Left forelimb (tissue), 1 donor: Measurements from ENCODE around the gene LSG1.
A peak's percentile ranks its signal among the peaks of the same experiment; 100 is the strongest.

ENCODE experiments used
- DNase-seq: peaks from one replicate; pipeline ENCODE4 v3.0.0-alpha.2; 2018; ENCODE audit warnings: low spot score

Gene LSG1

DNA sequence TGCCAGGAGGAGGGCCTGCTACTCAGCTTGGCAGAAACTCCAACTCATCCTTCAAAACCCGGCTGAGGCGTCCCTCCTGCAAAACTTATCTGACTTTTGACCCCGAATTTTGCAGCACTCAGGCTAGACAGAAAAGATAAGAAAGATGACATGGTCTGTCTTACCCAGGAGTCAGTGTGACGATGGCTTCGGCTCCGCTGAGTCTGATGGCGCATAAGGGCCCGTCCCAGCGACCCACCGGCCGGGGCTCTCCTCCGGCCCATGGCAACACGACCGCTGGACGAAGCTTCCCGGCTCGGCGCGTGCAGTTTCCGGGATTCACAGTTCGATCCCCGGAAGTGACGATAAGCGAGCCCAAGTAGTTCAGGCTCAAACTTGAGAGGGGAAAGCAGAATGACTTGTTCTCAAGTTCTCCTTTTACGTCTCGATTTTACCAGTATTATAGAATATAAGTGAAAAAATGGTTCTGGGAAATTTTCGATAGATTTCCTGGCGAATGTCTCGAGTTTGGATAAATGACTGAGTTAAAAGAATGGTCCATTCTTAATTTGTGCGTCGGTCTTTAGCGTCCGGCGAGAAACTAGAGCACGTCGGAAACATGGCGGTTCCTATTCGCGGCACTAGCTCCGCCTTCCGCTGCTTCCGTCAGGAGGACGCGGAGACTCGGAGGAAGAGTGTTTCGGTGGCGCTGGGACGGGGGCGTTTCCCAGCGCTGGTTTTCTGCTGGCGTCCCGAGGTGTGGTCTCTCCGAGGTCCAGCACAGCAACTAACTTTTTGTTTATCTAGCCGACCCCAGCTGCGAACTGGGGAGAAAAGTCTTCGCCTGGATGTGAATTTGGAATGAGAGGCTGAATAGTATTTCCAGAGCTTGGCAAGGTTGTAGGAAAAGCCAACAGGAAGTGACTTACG lies at the start of gene LSG1:
TSS of gene LSG1 (minus strand) at position 292 of the 909 bp plus-strand sequence. CDS start at position 263, 29 bp downstream.
- peak; percentile 94 for DNase-seq

DNA sequence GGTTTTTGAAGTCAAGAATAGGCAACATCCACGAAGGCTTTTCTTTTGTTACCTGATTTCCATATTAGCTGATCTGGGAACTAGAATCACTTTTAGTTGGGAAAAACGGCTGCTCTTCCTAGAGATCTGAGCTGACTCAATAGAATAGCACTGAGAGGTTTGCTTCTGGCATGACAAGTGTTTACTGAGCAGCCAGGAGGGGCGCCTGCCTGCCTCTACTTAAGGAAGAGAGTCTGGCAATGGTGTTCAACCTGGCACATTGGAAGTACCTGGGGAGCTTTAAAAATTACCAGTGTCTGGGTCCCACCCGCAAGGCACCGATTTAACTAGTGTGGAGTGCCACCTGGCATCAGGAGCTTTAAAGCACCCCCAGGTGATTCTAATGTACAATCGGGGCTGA lies 48.1 kb upstream of the LSG1 start:
- DNase-seq, result no peak

DNA sequence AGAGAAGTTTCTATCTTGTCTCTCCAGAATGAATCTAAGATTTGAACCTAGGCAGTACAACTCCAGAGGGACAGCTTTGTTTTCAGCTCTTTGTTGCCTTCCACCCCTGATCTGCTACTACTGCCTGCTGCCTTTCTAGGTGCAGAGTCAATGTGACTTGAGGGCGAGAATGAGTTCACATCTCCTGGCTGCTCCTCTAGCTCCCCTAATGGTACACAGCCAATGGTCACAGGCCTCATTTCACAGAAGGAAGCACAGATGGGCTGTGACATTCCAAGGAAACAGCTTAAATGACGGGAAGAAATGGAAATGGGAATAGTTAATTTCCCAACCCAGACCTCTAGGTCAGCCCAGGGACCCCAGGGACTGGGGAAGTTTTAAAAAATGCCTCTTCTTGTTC lies 46.1 kb upstream of the LSG1 start:
- no peak for DNase-seq

DNA sequence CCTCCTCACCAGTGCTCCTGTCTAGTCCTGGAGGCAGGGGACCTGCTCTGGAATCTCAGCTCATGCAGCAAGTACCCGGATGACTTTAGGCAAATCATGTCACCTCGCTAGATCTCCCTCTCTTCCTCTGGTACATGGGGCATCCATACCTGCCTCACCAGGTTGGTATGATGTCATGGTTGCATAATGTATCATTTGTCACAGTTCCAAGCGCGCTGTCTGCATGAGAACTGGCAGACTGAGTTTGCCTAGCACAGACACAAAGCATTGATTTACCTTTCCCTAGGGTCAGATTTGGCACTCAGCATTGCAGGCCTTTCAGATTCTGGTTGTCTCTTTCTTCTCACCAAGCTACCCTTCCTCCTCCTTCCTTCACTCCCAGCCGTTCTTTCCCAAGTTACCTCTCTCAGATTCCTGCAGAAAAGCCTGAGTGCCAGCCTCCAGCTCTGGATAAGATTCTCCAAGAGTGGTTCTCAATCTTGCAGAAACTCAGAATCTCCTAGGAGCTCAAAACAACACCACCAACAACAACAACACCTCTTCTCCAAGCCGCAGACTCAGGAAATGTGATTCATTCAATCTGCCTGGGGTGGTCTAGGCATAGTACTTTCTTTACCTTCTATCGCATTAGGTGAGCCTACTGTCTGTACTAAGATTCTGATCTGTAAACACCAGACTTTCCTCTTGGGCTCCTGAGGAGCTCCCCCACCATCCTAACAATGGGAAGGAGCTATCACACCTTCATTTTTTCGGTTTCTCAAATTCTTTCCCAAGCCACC lies 43.2 kb upstream of the LSG1 start:
- no peak for DNase-seq

DNA sequence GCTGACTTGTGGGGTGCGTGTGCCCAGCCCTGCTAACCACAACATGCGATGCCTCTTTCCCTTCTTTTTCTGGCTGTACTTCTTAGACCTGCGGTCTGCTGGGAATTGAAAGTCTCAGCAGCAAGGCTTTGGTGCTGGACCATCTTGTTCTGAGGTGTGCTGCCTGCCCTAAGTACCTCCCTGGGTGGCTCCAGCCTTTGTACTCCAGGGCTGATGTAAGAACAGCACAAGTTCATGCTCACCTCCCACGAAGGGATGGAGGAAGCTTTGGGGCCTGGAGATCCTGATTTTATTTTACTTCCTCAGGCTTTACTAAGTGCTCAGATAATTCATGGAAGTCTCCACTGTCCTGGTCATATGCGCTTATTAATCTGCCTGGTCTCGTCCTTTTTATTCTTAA lies 42.6 kb upstream of the LSG1 start:
- DNase-seq, result no peak

DNA sequence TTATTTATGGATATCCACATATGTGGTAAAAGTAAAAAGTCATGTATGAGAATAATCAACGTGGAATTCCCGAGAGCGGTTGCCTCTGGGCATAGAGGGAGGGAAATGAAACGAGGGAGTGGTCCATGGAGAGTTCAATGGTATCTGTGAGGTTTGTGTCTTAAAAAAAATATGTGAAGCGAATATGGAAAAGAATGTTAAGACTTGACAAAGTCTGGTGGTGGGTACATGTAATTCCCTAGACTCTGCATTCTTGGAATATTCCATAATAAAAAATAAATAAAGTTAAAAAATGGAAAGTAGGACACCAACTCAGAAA lies 42.1 kb upstream of the LSG1 start:
- DNase-seq, result no peak

DNA sequence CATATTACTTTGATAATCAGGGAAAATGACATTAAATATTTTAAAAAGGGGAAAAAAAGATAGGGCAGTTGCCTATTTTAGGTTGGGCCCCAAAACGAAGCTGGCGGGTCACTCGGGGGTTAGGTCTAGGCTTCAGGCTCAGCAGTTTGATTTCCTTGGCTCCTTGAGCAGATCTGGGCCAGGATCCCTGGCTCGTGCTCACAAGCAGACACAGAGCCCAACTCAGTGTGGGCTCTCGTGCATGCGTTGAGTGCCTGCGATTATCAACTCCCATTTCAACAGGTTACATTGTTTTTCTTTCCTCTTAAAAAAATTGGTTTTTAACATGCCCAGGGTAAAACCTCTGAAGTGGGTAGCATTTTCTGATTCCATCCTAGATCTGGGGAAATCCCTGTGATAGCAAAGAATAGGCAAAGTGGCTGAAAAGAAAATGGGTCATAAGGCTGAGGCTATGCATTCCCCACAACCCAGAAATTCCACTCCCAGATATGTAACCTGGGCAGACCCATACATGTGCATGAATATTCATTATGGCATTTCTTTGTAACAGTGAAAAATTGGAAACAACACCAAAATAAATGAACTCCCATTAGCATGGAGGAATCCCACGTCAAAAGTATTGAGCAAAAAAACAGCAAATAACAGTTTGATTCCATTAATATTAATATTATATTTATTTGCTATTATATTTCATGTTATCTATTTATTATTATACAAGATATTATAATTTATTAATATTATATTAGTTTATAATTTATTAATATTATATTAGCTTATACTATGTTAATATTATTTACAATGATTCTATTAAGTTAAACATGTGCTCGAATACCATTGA lies 41.5 kb upstream of the LSG1 start:
- no peak for DNase-seq

DNA sequence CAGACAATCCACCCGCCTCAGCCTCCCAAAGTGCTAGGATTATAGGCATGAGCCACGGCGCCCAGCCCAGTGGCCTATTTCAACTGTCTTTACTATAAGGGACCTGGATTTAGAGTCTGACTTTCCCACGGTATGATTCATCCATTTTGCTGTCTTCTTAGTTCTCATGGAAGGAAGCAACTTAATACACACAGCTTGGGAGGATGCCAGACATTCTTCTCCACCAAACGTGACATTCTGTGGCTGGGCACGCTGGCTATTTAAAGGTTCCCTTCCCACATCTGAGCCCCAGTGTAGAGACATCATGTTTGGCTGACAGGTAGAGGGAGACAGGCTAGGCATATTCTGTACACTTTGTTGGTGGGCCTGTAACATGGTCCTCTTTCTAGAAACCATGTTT lies 39.9 kb upstream of the LSG1 start:
- DNase-seq, result no peak

DNA sequence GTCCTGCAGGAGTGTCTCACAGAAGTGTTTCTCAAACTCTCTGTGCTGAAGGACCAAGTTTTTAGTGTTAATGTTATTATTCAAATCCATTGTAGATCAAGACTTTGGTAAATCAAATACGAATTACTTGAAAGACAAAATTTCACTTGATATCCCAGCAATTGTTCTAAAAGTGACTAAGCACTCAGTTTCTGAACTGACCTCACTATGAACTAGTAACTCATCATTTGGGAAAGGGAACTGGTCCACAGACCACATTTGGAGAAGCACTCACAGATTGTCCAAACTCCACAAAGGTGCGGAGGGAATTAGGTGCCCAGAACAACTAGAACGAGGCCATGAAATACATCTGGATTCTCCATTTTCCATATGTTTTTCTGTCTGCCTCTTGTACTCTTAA lies 39.3 kb upstream of the LSG1 start:
- DNase-seq, result no peak

DNA sequence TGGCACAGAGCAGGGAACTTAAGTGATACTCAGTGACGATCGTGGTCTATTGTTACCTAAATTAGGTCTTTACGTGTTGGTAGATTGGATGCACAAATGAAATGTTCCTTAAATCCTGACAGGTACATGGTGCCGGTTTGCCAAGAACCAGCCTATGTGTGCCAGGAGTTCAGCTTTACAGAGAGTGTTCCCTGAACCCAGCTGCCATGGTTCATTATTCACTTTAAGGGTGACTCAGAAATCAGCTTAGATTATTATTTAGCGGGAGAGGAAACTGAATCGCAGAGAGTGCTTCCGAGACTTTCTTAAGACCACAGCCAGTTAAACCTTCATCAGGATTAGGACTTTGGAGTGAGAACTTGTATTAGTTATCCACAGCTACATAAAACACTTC lies 35.2 kb upstream of the LSG1 start:
- no peak for DNase-seq

DNA sequence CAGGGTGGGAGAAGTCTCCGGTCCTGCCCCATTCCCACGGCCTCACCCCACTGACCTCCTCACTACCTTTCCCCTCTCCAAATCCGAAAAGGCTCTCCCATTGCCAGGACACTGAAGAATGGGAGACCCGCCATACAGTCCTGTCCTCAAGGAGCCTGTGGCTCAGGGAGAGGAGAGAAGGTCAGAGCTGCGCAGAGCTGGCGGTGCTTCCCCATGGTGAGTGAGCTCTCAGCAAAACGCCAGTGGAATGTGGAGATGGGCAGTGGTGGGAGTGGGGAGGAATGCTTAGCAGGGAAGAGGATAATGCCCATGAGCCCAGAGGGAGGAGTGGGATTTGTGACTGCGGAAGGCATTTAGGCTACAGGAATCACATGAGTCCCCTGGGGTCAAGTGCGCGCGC lies 33.8 kb upstream of the LSG1 start:
- DNase-seq, result no peak

DNA sequence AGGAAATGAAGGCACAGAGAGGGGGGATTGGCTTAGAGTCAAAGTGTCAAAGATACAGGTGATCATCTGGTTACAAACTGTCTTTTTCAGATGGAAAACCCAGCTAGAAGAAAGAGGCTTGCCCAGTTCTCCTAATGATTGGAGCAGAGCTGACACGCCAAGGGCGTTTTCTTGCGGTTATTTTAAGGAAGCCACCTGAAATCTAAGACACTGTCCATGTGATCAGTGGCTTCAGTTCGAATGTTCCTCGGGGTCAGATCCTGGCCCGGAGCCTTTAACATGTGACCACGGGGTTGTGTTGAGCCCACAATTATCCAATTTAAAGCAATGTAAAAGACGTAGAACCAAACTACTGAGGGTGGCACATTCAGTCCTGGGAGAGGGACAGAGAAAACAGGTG lies 33.2 kb upstream of the LSG1 start:
- DNase-seq, result no peak

DNA sequence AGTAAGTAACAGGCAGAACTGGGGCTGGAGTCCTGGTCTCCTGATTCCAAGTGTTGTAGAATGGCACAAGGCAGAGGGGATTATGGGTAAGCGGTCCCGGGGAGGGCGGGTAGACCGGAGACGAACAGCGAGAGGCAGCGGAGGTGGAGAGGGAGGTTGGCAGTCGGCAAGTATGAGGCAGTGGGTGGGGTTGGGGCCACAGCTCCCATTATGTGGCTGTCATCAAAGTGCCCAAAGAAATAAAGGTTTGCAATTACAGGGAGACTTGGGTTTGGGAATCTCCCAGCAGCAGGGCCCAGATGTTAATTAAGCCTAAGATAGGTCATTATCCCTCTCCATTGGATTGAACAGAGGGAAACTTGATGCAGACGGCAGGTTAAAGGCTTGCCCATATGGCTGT lies 30.6 kb upstream of the LSG1 start:
- no peak for DNase-seq

DNA sequence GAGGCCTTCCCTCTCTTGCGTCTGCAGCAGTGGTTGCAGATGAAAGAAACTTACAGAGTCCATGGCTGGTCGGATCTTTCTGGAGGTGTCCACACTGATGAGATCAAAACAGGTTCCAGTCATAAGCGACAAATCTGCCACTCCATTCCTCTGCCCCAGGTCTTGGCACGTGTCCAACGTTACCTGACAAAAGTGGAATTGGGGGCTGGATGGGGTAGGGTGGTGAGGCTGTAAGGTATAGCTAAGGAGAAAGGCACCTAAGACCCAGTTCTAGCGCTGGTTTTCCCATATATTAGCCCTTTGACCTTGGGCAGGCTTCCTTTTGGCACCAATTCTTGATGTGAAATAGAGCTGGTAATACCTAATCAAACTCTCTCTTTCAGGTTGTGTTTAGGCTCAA lies 24.7 kb upstream of the LSG1 start:
- DNase-seq, result no peak

DNA sequence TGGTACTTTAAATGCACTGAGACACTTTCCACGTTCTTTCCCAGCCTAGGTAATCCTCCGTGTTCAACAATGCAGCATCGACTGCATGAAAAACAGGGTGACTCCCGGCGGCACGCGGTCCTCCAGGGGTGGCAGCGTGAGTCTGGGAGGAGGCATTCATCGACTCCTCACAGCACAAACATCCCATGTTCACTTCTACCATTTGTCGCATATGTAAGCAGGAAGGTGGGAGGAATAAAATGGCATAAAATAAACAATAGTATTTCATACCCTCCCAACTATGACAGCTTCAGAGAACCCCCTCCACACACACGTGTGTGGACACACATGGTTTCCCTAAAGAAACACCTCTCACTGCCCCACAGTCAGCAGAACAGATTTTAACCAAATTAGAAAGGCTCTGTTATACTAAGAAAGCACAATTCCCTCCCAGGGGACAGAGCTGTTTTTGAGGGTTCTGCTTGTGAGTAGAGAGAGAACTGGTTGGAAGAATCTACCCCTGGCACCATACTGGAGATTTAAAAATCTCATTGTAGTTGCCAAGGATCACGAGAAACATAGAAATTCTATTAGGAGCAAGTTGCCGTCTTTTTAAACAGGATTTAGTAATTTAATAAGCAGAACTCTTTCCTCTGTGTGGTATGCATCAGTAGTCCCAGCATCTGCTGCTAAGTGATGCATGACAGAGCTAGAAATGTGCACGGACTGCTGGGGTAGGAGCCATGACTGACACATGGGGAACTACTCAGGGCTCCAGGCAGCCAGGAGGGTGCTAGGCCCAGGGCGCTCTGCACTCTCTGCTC lies 19.7 kb upstream of the LSG1 start:
- no peak for DNase-seq

DNA sequence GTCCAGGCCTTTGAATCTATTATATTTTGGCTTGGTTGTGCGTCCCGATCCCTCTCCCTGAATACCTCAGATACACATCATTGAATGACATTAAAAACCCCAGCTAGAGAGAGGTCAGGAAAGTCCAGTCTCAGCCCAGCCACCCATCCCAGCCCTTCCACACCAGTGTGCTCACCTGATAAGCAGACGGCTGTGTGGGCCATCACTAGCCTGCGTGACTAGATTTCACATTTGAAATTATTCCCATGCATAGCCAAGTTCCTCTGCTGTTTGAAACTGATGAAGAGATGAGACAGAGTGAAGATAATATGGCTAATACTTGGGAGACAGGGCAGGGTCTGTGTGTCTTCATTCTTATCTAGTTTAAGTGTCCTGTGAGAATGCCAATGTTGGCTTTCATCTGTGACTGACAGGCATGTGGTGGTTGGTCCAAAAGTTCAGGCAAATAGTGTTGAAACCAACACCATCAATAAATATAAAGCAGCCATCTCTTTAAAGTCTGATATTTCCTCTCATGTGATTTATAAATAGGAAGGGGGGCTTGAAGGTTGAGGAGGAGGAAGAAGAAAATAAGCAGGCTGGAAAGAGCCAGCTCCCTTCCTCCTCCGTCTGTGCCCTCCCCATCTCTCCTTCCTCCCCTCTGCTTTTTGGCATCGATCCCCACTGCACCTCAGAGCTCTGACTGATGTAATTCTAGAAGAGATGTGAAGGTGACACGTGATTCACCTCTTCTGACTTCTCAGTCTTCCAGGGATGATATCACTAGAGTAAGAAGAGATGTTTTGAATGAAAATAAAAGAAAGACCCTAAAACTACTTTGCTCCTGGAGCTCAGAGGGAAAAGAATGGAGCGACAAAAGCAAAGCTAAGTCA lies 18.7 kb upstream of the LSG1 start:
- DNase-seq, result no peak

DNA sequence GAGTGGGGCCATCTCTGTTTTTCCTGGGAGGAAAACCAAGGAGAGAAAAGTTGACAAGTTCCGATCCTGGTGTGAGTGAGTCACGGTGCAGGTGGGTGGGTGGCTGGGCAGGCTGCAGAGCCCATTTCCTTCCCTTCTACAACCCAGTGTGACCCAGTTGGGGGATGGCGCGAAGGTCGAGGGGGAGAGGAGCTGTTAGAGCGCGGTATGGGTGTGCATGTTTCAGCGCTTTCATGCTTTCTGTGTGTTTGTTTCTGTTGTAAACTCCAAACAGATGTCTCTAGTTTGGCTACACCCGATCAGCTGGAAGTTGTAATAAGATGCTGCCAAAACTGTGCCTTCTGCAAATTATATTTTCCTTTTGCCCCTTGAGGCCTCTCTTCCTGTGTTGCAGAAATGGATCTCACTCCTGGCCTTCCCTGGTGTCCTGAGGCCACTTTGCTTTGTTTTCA lies 17.5 kb upstream of the LSG1 start:
- no peak for DNase-seq

DNA sequence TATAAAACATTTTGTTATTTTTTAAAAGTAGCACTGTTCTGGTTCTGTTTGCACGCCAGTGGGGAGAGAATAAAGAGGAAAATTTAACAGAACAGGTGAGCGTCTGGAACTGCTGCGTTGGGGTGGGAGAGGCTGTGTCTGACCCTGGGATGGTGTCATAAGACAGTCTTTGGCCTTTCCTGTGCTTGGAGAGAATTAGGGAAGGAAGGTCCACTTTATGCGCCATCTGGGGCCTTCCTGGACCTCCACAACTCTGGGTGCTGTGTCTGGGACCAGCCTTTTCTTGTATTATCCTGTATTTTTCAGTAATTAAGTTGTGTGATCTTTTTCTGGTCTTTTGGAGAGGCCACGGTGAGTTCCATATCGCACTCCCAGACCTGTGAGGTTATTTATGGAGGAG lies 17.0 kb upstream of the LSG1 start:
- no peak for DNase-seq

DNA sequence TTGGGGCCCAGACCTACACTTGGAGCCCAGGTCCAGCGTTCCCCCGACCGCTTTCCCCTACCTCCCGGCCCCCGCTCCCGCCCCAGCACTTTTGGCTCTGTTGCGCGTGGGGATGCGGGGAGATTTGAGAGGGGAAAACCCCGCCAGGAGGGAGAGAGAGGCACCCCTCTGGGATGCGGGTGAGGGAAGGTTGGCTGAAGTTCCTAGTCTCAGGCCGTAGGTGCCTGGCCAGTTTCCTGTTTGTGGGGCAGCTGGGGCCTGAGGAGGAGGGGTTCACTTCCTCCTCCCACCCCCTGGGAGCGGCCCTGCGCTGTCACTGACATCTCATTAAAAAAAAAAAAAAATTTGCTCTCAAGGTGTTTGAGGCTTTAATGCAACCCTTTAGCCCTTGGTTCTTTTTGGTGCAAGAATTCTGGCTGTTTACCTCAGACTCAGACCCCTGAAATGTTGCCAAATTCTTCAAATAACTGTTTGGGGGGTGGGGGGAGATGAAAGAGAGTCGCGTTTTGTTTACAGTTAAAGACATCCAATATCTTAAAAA lies 16.3 kb upstream of the LSG1 start:
- no peak for DNase-seq

DNA sequence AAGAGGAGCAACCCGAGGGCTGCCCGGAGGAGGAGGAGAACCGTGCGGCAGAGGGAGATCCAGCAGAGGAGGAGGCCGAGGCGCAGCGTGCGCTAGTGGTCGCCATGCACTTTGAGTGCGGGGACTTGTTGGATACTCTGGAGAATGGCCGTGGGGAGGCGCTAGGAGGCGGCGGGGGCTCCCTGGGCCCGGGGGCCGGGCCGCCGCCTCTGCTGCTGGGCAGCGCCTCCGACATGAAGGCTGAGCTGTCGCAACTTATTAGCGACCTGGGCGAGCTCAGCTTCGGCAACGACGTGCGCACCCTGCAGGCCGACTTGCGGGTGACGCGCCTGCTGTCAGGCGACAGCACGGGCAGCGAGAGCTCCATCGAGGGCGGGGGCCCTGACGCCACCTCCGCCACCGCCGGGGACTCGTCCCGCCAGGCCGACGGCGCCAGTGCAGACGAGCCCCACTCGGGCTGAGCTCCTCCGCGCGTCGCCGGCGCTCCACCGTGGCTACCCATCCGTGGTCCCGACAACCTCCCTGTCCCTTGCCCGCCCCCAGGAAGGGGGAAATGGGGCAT lies 15.7 kb upstream of the LSG1 start:
- DNase-seq, result peak; percentile 78
